CD14-positive monocyte (primary cell): ENCODE results near the gene LASP1. TPM values are rescaled to one million over a fixed set of nuclear protein-coding genes. Genes with fewer than 3 reads are reported as not detected.

Experiments
- DNase-seq, 3 donors: peaks; one replicate each; pipeline ENCODE4 v3.0.0-alpha.2; 2011 to 2022
- H2AFZ ChIP-seq: 2 replicates; pipeline ENCODE4 v1.6.0; 2012; ENCODE audit warnings: mild to moderate bottlenecking, low read depth, low read length, inconsistent platforms; ENCODE audit not compliant: insufficient read depth, poor library complexity, severe bottlenecking
- H3K27ac ChIP-seq, 2 donors: 1 replicate in 1 of 2; 2 replicates in 1 of 2; pipeline ENCODE4 v1.5.1; 2012 to 2013; ENCODE audit warnings: low read length in 2 of 2, control low read depth in 1 of 2, inconsistent platforms in 1 of 2, low read depth in 1 of 2, mild to moderate bottlenecking in 1 of 2
- H3K27me3 ChIP-seq, 2 donors: one replicate each; pipeline versions ENCODE4 v1.6.0 to v1.6.1; 2011 to 2013; ENCODE audit warnings: low read length in 2 of 2; ENCODE audit not compliant: control insufficient read depth in 2 of 2, insufficient read depth in 2 of 2
- H3K36me3 ChIP-seq, 2 donors: replicated peaks in 1 of 2; 1 replicate in 1 of 2; 2 replicates in 1 of 2; pipeline versions ENCODE4 v1.5.1 to v1.6.1; 2012 to 2013; ENCODE audit warnings: low read length in 2 of 2, control low read depth in 1 of 2, inconsistent platforms in 1 of 2, mild to moderate bottlenecking in 1 of 2; ENCODE audit not compliant: insufficient read depth in 2 of 2, control insufficient read depth in 1 of 2
- H3K4me1 ChIP-seq, 2 donors: 1 replicate in 1 of 2; 2 replicates in 1 of 2; pipeline versions ENCODE4 v1.5.1 to v1.6.1; 2012 to 2013; ENCODE audit warnings: low read length in 2 of 2, control low read depth in 1 of 2, inconsistent platforms in 1 of 2, mild to moderate bottlenecking in 1 of 2, moderate library complexity in 1 of 2; ENCODE audit not compliant: insufficient read depth in 2 of 2, control insufficient read depth in 1 of 2
- H3K4me2 ChIP-seq: replicated peaks from 2 replicates; pipeline ENCODE3; 2012; ENCODE audit warnings: low read length, moderate library complexity, mild to moderate bottlenecking; ENCODE audit not compliant: poor library complexity, severe bottlenecking; ENCODE audit errors: extremely low read depth
- H3K4me3 ChIP-seq, 3 experiments: fragments of 200-600 bp in 1 of 3; sonication (generic) in 1 of 3; replicated peaks in 1 of 3; 1 replicate in 2 of 3; 2 replicates in 1 of 3; pipeline ENCODE4 v1.5.1; 2011 to 2013; ENCODE audit warnings: low read length in 3 of 3, mild to moderate bottlenecking in 3 of 3, control low read depth in 2 of 3, low read depth in 2 of 3, inconsistent platforms in 1 of 3, moderate library complexity in 1 of 3
- H3K79me2 ChIP-seq: 2 replicates; pipeline ENCODE4 v1.6.0; 2012; ENCODE audit warnings: mild to moderate bottlenecking, control low read depth, inconsistent platforms, low read length, moderate library complexity; ENCODE audit not compliant: insufficient read depth
- H3K9ac ChIP-seq: 2 replicates; pipeline ENCODE4 v1.6.0; 2017; ENCODE audit warnings: low read length, mild to moderate bottlenecking; ENCODE audit not compliant: insufficient read depth, poor library complexity, severe bottlenecking
- H3K9me3 ChIP-seq, 2 donors: replicated peaks in 1 of 2; 1 replicate in 1 of 2; 2 replicates in 1 of 2; pipeline versions ENCODE4 v1.5.1 to v1.6.1; 2012 to 2013; ENCODE audit warnings: low read length in 2 of 2, control low read depth in 1 of 2; ENCODE audit not compliant: control insufficient read depth in 1 of 2, insufficient read depth in 1 of 2
- H4K20me1 ChIP-seq: 2 replicates; pipeline ENCODE4 v1.6.0; 2012; ENCODE audit warnings: mild to moderate bottlenecking, low read length, control low read depth, moderate library complexity; ENCODE audit not compliant: insufficient read depth
- H3K27ac Mint-ChIP-seq, 7 donors: one replicate each; pipeline ENCODE4 v1.8.0; 2020; ENCODE audit warnings: mild to moderate bottlenecking in 7 of 7, mixed read lengths in 7 of 7, moderate library complexity in 6 of 7, inconsistent platforms in 2 of 7
- H3K27me3 Mint-ChIP-seq, 3 donors: one replicate each; pipeline ENCODE4 v1.8.0; 2021 to 2022; ENCODE audit warnings: low read depth in 3 of 3, mild to moderate bottlenecking in 3 of 3, mixed read lengths in 3 of 3, moderate library complexity in 3 of 3, inconsistent platforms in 1 of 3
- H3K36me3 Mint-ChIP-seq, 2 donors: one replicate each; pipeline ENCODE4 v1.8.0; 2020; ENCODE audit warnings: mixed read lengths in 2 of 2, inconsistent platforms in 1 of 2, mild to moderate bottlenecking in 1 of 2
- H3K4me1 Mint-ChIP-seq: one replicate; pipeline ENCODE4 v1.8.0; 2020; ENCODE audit warnings: mild to moderate bottlenecking, mixed read lengths
- H3K4me3 Mint-ChIP-seq, 2 donors: one replicate each; pipeline ENCODE4 v1.8.0; 2020; ENCODE audit warnings: mild to moderate bottlenecking in 2 of 2, mixed read lengths in 2 of 2, moderate library complexity in 1 of 2
- H3K9me3 Mint-ChIP-seq, 7 donors: one replicate each; pipeline ENCODE4 v1.8.0; 2020 to 2022; ENCODE audit warnings: mixed read lengths in 7 of 7, mild to moderate bottlenecking in 6 of 7, moderate library complexity in 6 of 7, inconsistent platforms in 2 of 7
- CTCF ChIP-seq: fragments of 200-600 bp; IDR thresholded peaks from one replicate; pipeline ENCODE4 v1.8.0; 2022; ENCODE audit warnings: antibody characterized with exemption, mild to moderate bottlenecking
- WGBS: methylation state at CpG from one replicate; pipeline ENCODE4 v1.1.5; 2013; ENCODE audit warnings: missing lambda C conversion rate; ENCODE audit not compliant: insufficient coverage; 5-methylcytosine and 5-hydroxymethylcytosine counted together
- intact Hi-C, 2 donors: fragments of 100-400 bp; cut with micrococcal nuclease; formaldehyde crosslinking; loops; one replicate each; pipeline versions ENCODE4 v1.15.0 to v1.15.1; 2023
- polyA plus RNA-seq, 3 donors: library from polyadenylated mRNA; depleted of rRNA in 1 of 3; unstranded in 2 of 3; stranded (reverse) in 1 of 3; fragments of 300-500 nt in 2 of 3; fragments of >200 nt in 1 of 3; fragmentation: Illumina TruSeq in 2 of 3; gene quantifications; 1 replicate in 2 of 3; 2 replicates in 1 of 3; pipeline ENCODE4 v1.2.3, GENCODE V29; 2012 to 2021

LASP1 gene
- polyA plus RNA-seq, 3 donors: 55.9 to 93.7 (median 70.6) TPM

GRCh38 chr17:38917259-38917658, 47.4 kb downstream of the LASP1 start:
- H3K27ac ChIP-seq: peak overlapping the region in 1 of 2 donors; percentile 45
- H3K4me1 Mint-ChIP-seq: peaks cover 24% of the 10 kb centered on the region
- peak overlapping the region in 4 of 7 donors; percentile 9 to 78 (median 46) for H3K27ac Mint-ChIP-seq
- peaks cover 69 to 92% of the 10 kb centered on the region in 2 donors for H3K36me3 Mint-ChIP-seq
- no peaks in the 10 kb centered on the region for H3K9me3 Mint-ChIP-seq
- H3K9me3 ChIP-seq: no peaks in the 10 kb centered on the region
- no peak overlapping the region for H2AFZ ChIP-seq
- TF ChIP-seq CTCF: no peak
- H3K9ac ChIP-seq: no peak overlapping the region
- 83% methylated on average over 1 of the region's 3 CpGs for WGBS
- intact Hi-C loops: no loop called here
- peaks cover 7% of the 10 kb centered on the region for H3K79me2 ChIP-seq
- no peaks in the 10 kb centered on the region for H3K27me3 ChIP-seq
- H3K4me2 ChIP-seq: no peak overlapping the region
- no peak for DNase-seq
- peaks cover 7 to 11% of the 10 kb centered on the region in 2 donors for H3K4me1 ChIP-seq
- peaks cover 97% of the 10 kb centered on the region for H4K20me1 ChIP-seq
- H3K36me3 ChIP-seq: peaks cover 81 to 91% of the 10 kb centered on the region in 2 donors
- peaks cover 0 to 4% (median 0%) of the 10 kb centered on the region in 3 donors for H3K27me3 Mint-ChIP-seq
- H3K4me3 Mint-ChIP-seq: no peak overlapping the region
- H3K4me3 ChIP-seq: no peak overlapping the region

- no peak overlapping the region for H3K4me2 ChIP-seq
- H4K20me1 ChIP-seq: peaks cover 92% of the 10 kb centered on the region
- peaks cover 7 to 21% of the 10 kb centered on the region in 2 donors for H3K4me1 ChIP-seq
- intact Hi-C loops: no loop called here
- peaks cover 25% of the 10 kb centered on the region for H3K4me1 Mint-ChIP-seq
- H2AFZ ChIP-seq: no peak overlapping the region
- TF ChIP-seq CTCF: no peak
- H3K9ac ChIP-seq: no peak overlapping the region
- H3K4me3 ChIP-seq: no peak overlapping the region
- no peak overlapping the region for H3K4me3 Mint-ChIP-seq
- DNase-seq: no peak
- no peaks in the 10 kb centered on the region for H3K27me3 ChIP-seq
- 91% methylated on average over 35 of the region's 37 CpGs for WGBS
- H3K9me3 Mint-ChIP-seq: no peaks in the 10 kb centered on the region
- peaks cover 0 to 3% (median 0%) of the 10 kb centered on the region in 3 donors for H3K27me3 Mint-ChIP-seq
- H3K36me3 Mint-ChIP-seq: peaks cover 62 to 82% of the 10 kb centered on the region in 2 donors
- H3K9me3 ChIP-seq: no peaks in the 10 kb centered on the region
- no peak overlapping the region for H3K27ac ChIP-seq
- no peaks in the 10 kb centered on the region for H3K79me2 ChIP-seq
- H3K36me3 ChIP-seq: peaks cover 71 to 80% of the 10 kb centered on the region in 2 donors
- peak overlapping the region in 2 of 7 donors; percentile 32 to 61 for H3K27ac Mint-ChIP-seq
These were observed 48.5 kb downstream of the LASP1 start for GRCh38 chr17:38918129-38918913.
